Measurements from ENCODE around the gene IKBKE.

The IKBKE gene

GRCh38 chr1:206472024-206472423, 1.7 kb downstream of the IKBKE start:
- H3K4me3 ChIP-seq (ENCODE audit: low read depth, low read length) = peak overlapping the region; percentile 77
- no peak for TF ChIP-seq CTCF (IDR thresholded peaks at IDR 0.05; ENCODE audit: borderline replicate concordance, insufficient read depth, low read depth, low read length)

- TF ChIP-seq CTCF (IDR thresholded peaks at IDR 0.05; ENCODE audit: borderline replicate concordance, insufficient read depth, low read depth, low read length) = no peak
- peak overlapping the region; percentile 77 for H3K4me3 ChIP-seq (ENCODE audit: low read depth, low read length)
Measured at GRCh38 chr1:206472454-206472853, 2.2 kb downstream of the IKBKE start.

GRCh38 chr1:206472886-206473285, 2.6 kb downstream of the IKBKE start:
- H3K4me3 ChIP-seq (ENCODE audit: low read depth, low read length) = no peak overlapping the region
- TF ChIP-seq CTCF (IDR thresholded peaks at IDR 0.05; ENCODE audit: borderline replicate concordance, insufficient read depth, low read depth, low read length) = no peak

GRCh38 chr1:206476058-206476457, 5.8 kb downstream of the IKBKE start:
- no peak for TF ChIP-seq CTCF (IDR thresholded peaks at IDR 0.05; ENCODE audit: borderline replicate concordance, insufficient read depth, low read depth, low read length)

GRCh38 chr1:206476591-206476990, 6.3 kb downstream of the IKBKE start:
- TF ChIP-seq CTCF (IDR thresholded peaks at IDR 0.05; ENCODE audit: borderline replicate concordance, insufficient read depth, low read depth, low read length) = no peak
- no peak overlapping the region for H3K4me3 ChIP-seq (ENCODE audit: low read depth, low read length)

More at GRCh38 chr1:206476058-206476457, 5.8 kb downstream of the IKBKE start:
- no peak overlapping the region for H3K4me3 ChIP-seq (ENCODE audit: low read depth, low read length)

- H3K4me3 ChIP-seq (ENCODE audit: low read depth, low read length) = no peak overlapping the region
- TF ChIP-seq CTCF (IDR thresholded peaks at IDR 0.05; ENCODE audit: borderline replicate concordance, insufficient read depth, low read depth, low read length) = no peak
Measured at GRCh38 chr1:206477110-206477509, 6.8 kb downstream of the IKBKE start.

- TF ChIP-seq CTCF (IDR thresholded peaks at IDR 0.05; ENCODE audit: borderline replicate concordance, insufficient read depth, low read depth, low read length) = no peak
- H3K4me3 ChIP-seq (ENCODE audit: low read depth, low read length) = no peak overlapping the region
Measured at GRCh38 chr1:206477581-206478380, 7.5 kb downstream of the IKBKE start.

Measured in GM12875 (cell line).